NB4 (cell line): ENCODE data around the gene ZFHX3.

Experiments used
- POLR2A ChIP-seq: IDR thresholded peaks from 2 replicates; pipeline ENCODE4 v1.6.1; 2011; ENCODE audit warnings: mild to moderate bottlenecking; ENCODE audit not compliant: insufficient read length; ENCODE audit errors: extremely low read depth
- TF ChIP-seq, protein P1 (sequence below): IDR thresholded peaks from one replicate; pipeline ENCODE4 v1.5.1; 2012; ENCODE audit warnings: low read depth, low read length

DNA sequence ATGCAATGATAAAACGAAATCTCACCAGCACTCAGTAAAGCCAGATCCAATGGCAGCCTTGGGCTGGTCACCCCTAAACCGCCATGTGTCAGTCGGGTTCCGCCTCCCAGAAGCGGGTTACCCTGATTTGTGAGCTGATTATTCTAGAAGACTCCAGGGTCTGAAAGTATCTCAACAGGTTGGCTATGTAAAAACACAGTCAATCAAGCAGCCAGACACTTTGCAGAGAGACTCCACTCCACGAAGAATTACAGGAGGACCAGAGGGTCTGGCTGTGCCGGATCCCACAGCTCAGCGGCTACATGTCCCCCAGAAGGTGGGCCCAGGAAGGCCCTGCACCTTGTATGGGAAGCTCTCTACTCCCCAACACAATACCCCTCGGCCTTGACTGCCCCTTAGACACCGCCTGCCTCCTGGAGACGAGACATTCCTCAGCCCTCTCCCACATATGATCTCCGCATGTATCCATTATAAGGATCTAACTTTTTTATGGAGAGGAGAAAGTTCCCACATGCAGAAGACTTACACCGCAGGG, 23.3 kb downstream of the ZFHX3 start:
- no peak for TF ChIP-seq POLR2A
- TF ChIP-seq, protein P1, sequence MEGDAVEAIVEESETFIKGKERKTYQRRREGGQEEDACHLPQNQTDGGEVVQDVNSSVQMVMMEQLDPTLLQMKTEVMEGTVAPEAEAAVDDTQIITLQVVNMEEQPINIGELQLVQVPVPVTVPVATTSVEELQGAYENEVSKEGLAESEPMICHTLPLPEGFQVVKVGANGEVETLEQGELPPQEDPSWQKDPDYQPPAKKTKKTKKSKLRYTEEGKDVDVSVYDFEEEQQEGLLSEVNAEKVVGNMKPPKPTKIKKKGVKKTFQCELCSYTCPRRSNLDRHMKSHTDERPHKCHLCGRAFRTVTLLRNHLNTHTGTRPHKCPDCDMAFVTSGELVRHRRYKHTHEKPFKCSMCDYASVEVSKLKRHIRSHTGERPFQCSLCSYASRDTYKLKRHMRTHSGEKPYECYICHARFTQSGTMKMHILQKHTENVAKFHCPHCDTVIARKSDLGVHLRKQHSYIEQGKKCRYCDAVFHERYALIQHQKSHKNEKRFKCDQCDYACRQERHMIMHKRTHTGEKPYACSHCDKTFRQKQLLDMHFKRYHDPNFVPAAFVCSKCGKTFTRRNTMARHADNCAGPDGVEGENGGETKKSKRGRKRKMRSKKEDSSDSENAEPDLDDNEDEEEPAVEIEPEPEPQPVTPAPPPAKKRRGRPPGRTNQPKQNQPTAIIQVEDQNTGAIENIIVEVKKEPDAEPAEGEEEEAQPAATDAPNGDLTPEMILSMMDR: no peak
